HEK293 (cell line): ENCODE measurements around the gene EML4.

Experiments used
- CTCF ChIA-PET: fragments of 350-600 bp; formaldehyde crosslinking; extraction: SDS; loops from one replicate; lab custom pipeline; 2021; ENCODE audit warnings: antibody characterized with exemption; lab: Yijun Ruan, JAX
- POLR2A ChIA-PET: fragments of 300-600 bp; formaldehyde crosslinking; extraction: SDS; loops from one replicate; lab custom pipeline; 2020; ENCODE audit warnings: antibody characterized with exemption, inconsistent platforms; lab: Yijun Ruan, JAX
- H3K27ac ChIP-seq: fragments of 200-500 bp; sonication (Bioruptor generic); 2 replicates; pipeline ENCODE4 v1.5.1; 2014; ENCODE audit warnings: low read depth, low read length, control low read depth, inconsistent platforms; ENCODE audit errors: extremely low read depth
- H3K36me3 ChIP-seq, 2 experiments: fragments of 200-500 bp in 1 of 2; sonication (Bioruptor generic) in 1 of 2; 1 replicate in 1 of 2; 2 replicates in 1 of 2; pipeline ENCODE4 v1.5.1; 2014 to 2017; ENCODE audit warnings: inconsistent platforms in 2 of 2, low read length in 2 of 2; ENCODE audit not compliant: control insufficient read depth in 2 of 2, insufficient read depth in 1 of 2
- H3K4me1 ChIP-seq: fragments of 200-500 bp; sonication (Bioruptor generic); 2 replicates; pipeline ENCODE4 v1.5.1; 2014; ENCODE audit warnings: mild to moderate bottlenecking, low read length, inconsistent platforms; ENCODE audit not compliant: control insufficient read depth, insufficient read depth
- H3K4me3 ChIP-seq: 2 replicates; pipeline ENCODE4 v1.5.1; 2011; ENCODE audit warnings: low read depth, mild to moderate bottlenecking, control low read depth, low read length, moderate library complexity
- H3K9me3 ChIP-seq: fragments of 200-500 bp; sonication (Bioruptor generic); 2 replicates; pipeline ENCODE4 v1.5.1; 2014; ENCODE audit warnings: low read depth, low read length, inconsistent platforms; ENCODE audit not compliant: control insufficient read depth, insufficient read depth
- BCL11B ChIP-seq: fragments of 450-650 bp; formaldehyde crosslinking; IDR thresholded peaks from 2 replicates; pipeline ENCODE4 v1.5.1; 2016; ENCODE audit warnings: low read depth, missing biosample characterization, missing genetic modification characterization
- BCL6B ChIP-seq: fragments of 450-650 bp; formaldehyde crosslinking; IDR thresholded peaks from 2 replicates; pipeline ENCODE4 v1.5.1; 2017; ENCODE audit warnings: missing biosample characterization, missing genetic modification characterization
- FEZF1 ChIP-seq: fragments of 450-650 bp; formaldehyde crosslinking; IDR thresholded peaks from 2 replicates; pipeline ENCODE4 v1.5.1; 2016; ENCODE audit warnings: missing biosample characterization, missing genetic modification characterization
- IKZF3 ChIP-seq: fragments of 450-650 bp; IDR thresholded peaks from 2 replicates; pipeline ENCODE4 v1.5.0; 2018; ENCODE audit warnings: missing biosample characterization, mild to moderate bottlenecking, missing genetic modification characterization, moderate library complexity
- OSR2 ChIP-seq: fragments of 450-650 bp; formaldehyde crosslinking; IDR thresholded peaks from 2 replicates; pipeline ENCODE4 v1.5.1; 2016; ENCODE audit warnings: missing biosample characterization, missing genetic modification characterization
- PATZ1 ChIP-seq: fragments of 450-650 bp; formaldehyde crosslinking; IDR thresholded peaks from 2 replicates; pipeline ENCODE4 v1.5.1; 2016; ENCODE audit warnings: missing biosample characterization, missing genetic modification characterization
- PRDM4 ChIP-seq: fragments of 450-650 bp; formaldehyde crosslinking; IDR thresholded peaks from 2 replicates; pipeline ENCODE4 v1.5.1; 2017; ENCODE audit warnings: missing biosample characterization, missing genetic modification characterization
- PRDM6 ChIP-seq: fragments of 450-650 bp; formaldehyde crosslinking; IDR thresholded peaks from 2 replicates; pipeline ENCODE4 v1.5.1; 2017; ENCODE audit warnings: missing biosample characterization, missing genetic modification characterization
- SP7 ChIP-seq: fragments of 450-650 bp; formaldehyde crosslinking; IDR thresholded peaks from 2 replicates; pipeline ENCODE4 v1.5.1; 2016; ENCODE audit warnings: missing biosample characterization, missing genetic modification characterization
- TCF7L2 ChIP-seq: IDR thresholded peaks from 2 replicates; pipeline ENCODE4 v1.6.1; 2011; ENCODE audit warnings: low read depth, mild to moderate bottlenecking, inconsistent platforms, low read length, moderate library complexity, borderline replicate concordance
- ZNF184 ChIP-seq: fragments of 450-650 bp; IDR thresholded peaks from 2 replicates; pipeline ENCODE4 v1.5.1; 2018; ENCODE audit warnings: missing biosample characterization, mild to moderate bottlenecking, missing genetic modification characterization
- ZNF214 ChIP-seq: fragments of 450-650 bp; formaldehyde crosslinking; IDR thresholded peaks from 2 replicates; pipeline ENCODE4 v1.5.1; 2017; ENCODE audit warnings: missing biosample characterization, mild to moderate bottlenecking, missing genetic modification characterization, borderline replicate concordance
- ZNF341 ChIP-seq: fragments of 450-650 bp; formaldehyde crosslinking; IDR thresholded peaks from 2 replicates; pipeline ENCODE4; 2016; ENCODE audit warnings: low read depth, missing biosample characterization, missing genetic modification characterization
- ZNF366 ChIP-seq: fragments of 450-650 bp; formaldehyde crosslinking; conservative IDR thresholded peaks from 2 replicates; pipeline ENCODE4 v1.5.1; 2016; ENCODE audit warnings: missing biosample characterization, missing genetic modification characterization
- ZNF555 ChIP-seq: fragments of 450-650 bp; formaldehyde crosslinking; conservative IDR thresholded peaks from 2 replicates; pipeline ENCODE4 v1.5.1; 2017; ENCODE audit warnings: missing biosample characterization, mild to moderate bottlenecking, missing genetic modification characterization, inconsistent platforms
- ZNF580 ChIP-seq: fragments of 450-650 bp; formaldehyde crosslinking; IDR thresholded peaks from 2 replicates; pipeline ENCODE4 v1.5.1; 2016; ENCODE audit warnings: missing biosample characterization, missing genetic modification characterization
- ZNF843 ChIP-seq: fragments of 450-650 bp; formaldehyde crosslinking; IDR thresholded peaks from 2 replicates; pipeline ENCODE4 v1.5.1; 2016; ENCODE audit warnings: missing biosample characterization, missing genetic modification characterization
- ZXDB ChIP-seq: fragments of 450-650 bp; formaldehyde crosslinking; IDR thresholded peaks from 2 replicates; pipeline ENCODE4 v1.5.1; 2016; ENCODE audit warnings: missing biosample characterization, missing genetic modification characterization

EML4 gene

GRCh38 chr2:42249284-42249683, 80.1 kb downstream of the EML4 start:
- Histone ChIP-seq H3K36me3 (peaks cover 0 to 3% of the 10 kb centered on the region in 2 experiments; a peak in 1 of 3 replicates), H3K4me1 (peaks cover 13% of the 10 kb centered on the region), H3K9me3 (no peaks in the 10 kb centered on the region), H3K4me3 (no peak overlapping the region), H3K27ac (no peak overlapping the region)
- ChIA-PET CTCF (interaction anchor here (0.7 to 1.5 kb wide), 4 partner anchors 9 to 395 kb away, joined by 3 to 4 read pairs (median 4); no protein-coding TSS in a partner anchor), POLR2A (interaction anchor here (0.6 kb wide), 1 partner anchor 446 kb away, joined by 3 read pairs; no protein-coding TSS in a partner anchor)
- TF ChIP-seq ZNF580 (tag by site-specific recombination) (peak; percentile 72; the same call in 1 of the 2 replicates), BCL11B (tag by site-specific recombination) (no peak), SP7 (tag by site-specific recombination) (peak; percentile 25; the same call in 1 of the 2 replicates), FEZF1 (peak; percentile 51), ZNF184 (tag by site-specific recombination) (no peak), ZXDB (tag by site-specific recombination) (peak; percentile 41; the same call in 1 of the 2 replicates), BCL6B (tag by site-specific recombination) (peak; percentile 59), PRDM6 (tag by site-specific recombination) (peak; percentile 65), ZNF555 (tag by site-specific recombination) (no peak), ZNF214 (tag by site-specific recombination) (no peak), ZNF843 (tag by site-specific recombination) (peak; percentile 73; the same call in 1 of the 2 replicates), TCF7L2 (peak; percentile 87), PATZ1 (tag by site-specific recombination) (no peak), ZNF341 (tag by site-specific recombination) (no peak), PRDM4 (0 out of 2 replicates have a peak, but pooled peaks have one; percentile 20), IKZF3 (peak; percentile 51; the same call in 1 of the 2 replicates), OSR2 (tag by site-specific recombination) (peak; percentile 69; the same call in 1 of the 2 replicates), ZNF366 (0 out of 2 replicates have a peak, but pooled peaks have one; percentile 11)
